GM12878 (cell line): Measurements from ENCODE around the gene CLNK. TPM values are rescaled to one million over a fixed set of nuclear protein-coding genes. Genes with fewer than 3 reads are reported as not detected.
A peak's percentile ranks its signal among the peaks of the same experiment; 100 is the strongest.

Source experiments
- BCL3 ChIP-seq: IDR thresholded peaks from 2 replicates; pipeline ENCODE4 v1.6.1; 2011; ENCODE audit warnings: borderline replicate concordance, low read depth, mild to moderate bottlenecking, moderate library complexity, low read length; ENCODE audit not compliant: insufficient read depth, poor library complexity, severe bottlenecking
- DPF2 ChIP-seq: fragments of 450-650 bp; IDR thresholded peaks from 2 replicates; pipeline ENCODE4 v1.6.1; 2017; ENCODE audit warnings: mild to moderate bottlenecking
- EP300 ChIP-seq, 2 experiments: fragments of 150-350 bp in 1 of 2; IDR thresholded peaks; 2 replicates each; pipeline ENCODE4 v1.6.1; 2011 to 2012; ENCODE audit warnings: low read depth in 2 of 2, low read length in 2 of 2, borderline replicate concordance in 1 of 2, improper control_type of control experiment in 1 of 2, inconsistent platforms in 1 of 2; ENCODE audit not compliant: control insufficient read depth in 1 of 2
- EZH2 ChIP-seq: IDR thresholded peaks from 2 replicates; pipeline ENCODE4 v1.6.1; 2012; ENCODE audit warnings: low read depth, mild to moderate bottlenecking, control low read depth, inconsistent platforms, low read length, borderline replicate concordance; ENCODE audit not compliant: control insufficient read depth
- FOXM1 ChIP-seq: IDR thresholded peaks from 2 replicates; pipeline ENCODE4 v1.6.1; 2012; ENCODE audit warnings: low read depth, mild to moderate bottlenecking, inconsistent platforms, low read length, moderate library complexity
- GABPA ChIP-seq: IDR thresholded peaks from 2 replicates; pipeline ENCODE4 v1.6.1; 2014; ENCODE audit warnings: antibody characterized with exemption, low read depth, mild to moderate bottlenecking, inconsistent platforms
- JUNB ChIP-seq: IDR thresholded peaks from 2 replicates; pipeline ENCODE4 v1.6.1; 2016; ENCODE audit warnings: antibody characterized with exemption, mild to moderate bottlenecking
- MAX ChIP-seq: IDR thresholded peaks from 2 replicates; pipeline ENCODE4 v1.6.1; 2012; ENCODE audit warnings: low read depth, low read length, improper control_type of control experiment
- NFIC ChIP-seq: IDR thresholded peaks from 2 replicates; pipeline ENCODE4 v1.6.1; 2012; ENCODE audit warnings: low read depth, mild to moderate bottlenecking, inconsistent platforms, low read length, moderate library complexity
- NFXL1 ChIP-seq: fragments of 450-650 bp; IDR thresholded peaks from 2 replicates; pipeline ENCODE4 v1.6.1; 2017; ENCODE audit warnings: antibody characterized with exemption, mild to moderate bottlenecking, borderline replicate concordance
- NFYB ChIP-seq: IDR thresholded peaks from 2 replicates; pipeline ENCODE4 v1.6.1; 2011; ENCODE audit warnings: low read depth, mild to moderate bottlenecking, low read length, improper control_type of control experiment, moderate library complexity; ENCODE audit not compliant: insufficient read depth
- PKNOX1 ChIP-seq: fragments of 450-650 bp; IDR thresholded peaks from 2 replicates; pipeline ENCODE4 v1.6.1; 2016; ENCODE audit warnings: mild to moderate bottlenecking
- RCOR1 ChIP-seq: conservative IDR thresholded peaks from 2 replicates; pipeline ENCODE4 v1.6.1; 2012; ENCODE audit warnings: low read depth, low read length, improper control_type of control experiment
- SMARCA5 ChIP-seq: fragments of 450-650 bp; IDR thresholded peaks from 2 replicates; pipeline ENCODE4 v1.6.1; 2017; ENCODE audit warnings: mild to moderate bottlenecking
- SP1 ChIP-seq: IDR thresholded peaks from one replicate; pipeline ENCODE4 v1.6.1; 2011; ENCODE audit warnings: low read depth, low read length
- SREBF2 ChIP-seq: IDR thresholded peaks from 2 replicates; pipeline ENCODE4 v1.6.1; 2012; ENCODE audit warnings: mild to moderate bottlenecking, low read length
- SUZ12 ChIP-seq: fragments of 200-600 bp; sonication (generic); IDR thresholded peaks from one replicate; pipeline ENCODE4 v1.6.1; 2018; ENCODE audit warnings: antibody characterized with exemption, mild to moderate bottlenecking; ENCODE audit not compliant: unreplicated experiment
- TARDBP ChIP-seq: IDR thresholded peaks from 2 replicates; pipeline ENCODE4 v1.6.1; 2016; ENCODE audit warnings: borderline replicate concordance
- TBL1XR1 ChIP-seq: IDR thresholded peaks from 2 replicates; pipeline ENCODE4 v1.6.1; 2012; ENCODE audit warnings: low read depth, low read length, improper control_type of control experiment
- polyA plus RNA-seq, 11 experiments: library from polyadenylated mRNA; depleted of rRNA in 4 of 11; unstranded in 6 of 11; stranded (reverse) in 5 of 11; fragments of >200 nt; fragmentation: Nextera tagmentation in 4 of 11; fragmentation: Illumina TruSeq in 1 of 11; extraction: Ambion mirVana in 4 of 11; extraction: Trizol in 1 of 11; gene quantifications; 1 replicate in 1 of 11; 2 replicates in 10 of 11; pipeline versions ENCODE4 v1.2.1 to v1.2.3, GENCODE V29; 2011 to 2016; ENCODE audit warnings: inconsistent platforms in 2 of 11, missing spikeins in 2 of 11, low read depth in 1 of 11
- total RNA-seq, 4 experiments: library from RNA; depleted of rRNA in 3 of 4; stranded (reverse); fragments of >200 nt in 3 of 4; fragmentation: Illumina TruSeq in 1 of 4; extraction: Trizol in 1 of 4; gene quantifications; 2 replicates each; pipeline versions ENCODE4 v1.2.1 to v1.2.3, GENCODE V29; 2013 to 2021
- TF ChIP-seq, protein P1 (sequence below): fragments of 450-650 bp; IDR thresholded peaks from 2 replicates; pipeline ENCODE4 v1.6.1; 2017; ENCODE audit warnings: mild to moderate bottlenecking, moderate library complexity
- TF ChIP-seq, protein P2 (sequence below): fragments of 450-650 bp; formaldehyde crosslinking; IDR thresholded peaks from 2 replicates; pipeline ENCODE4 v1.5.0; 2022; ENCODE audit warnings: mild to moderate bottlenecking, missing genetic modification characterization

Gene CLNK
- total and polyA plus RNA-seq, 10 of the 15 experiments (the other 5 are each of a cell fraction or from before 2014, with no cell fraction given), result 2.1 to 14.3 (median 2.7) TPM

DNA sequence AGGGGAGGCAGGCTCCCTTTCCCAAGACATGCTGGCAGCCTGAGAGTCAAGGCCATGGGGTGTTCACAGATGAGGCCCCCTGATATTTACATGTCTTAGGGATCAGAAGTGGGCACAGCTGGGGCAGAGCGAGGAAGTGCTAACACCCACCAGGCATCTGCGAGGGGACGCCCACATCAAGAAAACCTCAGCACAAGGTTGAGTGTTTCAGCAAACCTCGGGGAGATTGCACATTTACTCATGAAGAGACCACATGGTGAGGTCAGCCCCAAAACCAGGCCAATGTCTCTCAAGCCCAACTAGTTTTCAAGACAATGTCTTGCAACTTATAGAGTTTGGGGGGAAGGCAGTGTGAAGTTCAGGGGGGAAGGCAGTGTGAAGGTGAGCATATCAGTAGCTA is 55.2 kb downstream of the CLNK start (continued):
- TF ChIP-seq PKNOX1, result no peak
- TF ChIP-seq DPF2, result 0 out of 2 replicates have a peak, but pooled peaks have one; percentile 42
- TF ChIP-seq JUNB, result no peak; the same call in 1 of the 2 replicates
- no peak for TF ChIP-seq NFXL1
- no peak for TF ChIP-seq NFYB
- TF ChIP-seq RCOR1, result no peak
- TF ChIP-seq SMARCA5, result no peak
- no peak for TF ChIP-seq EP300 (IDR thresholded peaks at IDR 0.05; ENCODE audit: borderline replicate concordance in 1 of 2, control insufficient read depth in 1 of 2, low read depth in 2 of 2, low read length in 2 of 2)
- TF ChIP-seq, protein P1, sequence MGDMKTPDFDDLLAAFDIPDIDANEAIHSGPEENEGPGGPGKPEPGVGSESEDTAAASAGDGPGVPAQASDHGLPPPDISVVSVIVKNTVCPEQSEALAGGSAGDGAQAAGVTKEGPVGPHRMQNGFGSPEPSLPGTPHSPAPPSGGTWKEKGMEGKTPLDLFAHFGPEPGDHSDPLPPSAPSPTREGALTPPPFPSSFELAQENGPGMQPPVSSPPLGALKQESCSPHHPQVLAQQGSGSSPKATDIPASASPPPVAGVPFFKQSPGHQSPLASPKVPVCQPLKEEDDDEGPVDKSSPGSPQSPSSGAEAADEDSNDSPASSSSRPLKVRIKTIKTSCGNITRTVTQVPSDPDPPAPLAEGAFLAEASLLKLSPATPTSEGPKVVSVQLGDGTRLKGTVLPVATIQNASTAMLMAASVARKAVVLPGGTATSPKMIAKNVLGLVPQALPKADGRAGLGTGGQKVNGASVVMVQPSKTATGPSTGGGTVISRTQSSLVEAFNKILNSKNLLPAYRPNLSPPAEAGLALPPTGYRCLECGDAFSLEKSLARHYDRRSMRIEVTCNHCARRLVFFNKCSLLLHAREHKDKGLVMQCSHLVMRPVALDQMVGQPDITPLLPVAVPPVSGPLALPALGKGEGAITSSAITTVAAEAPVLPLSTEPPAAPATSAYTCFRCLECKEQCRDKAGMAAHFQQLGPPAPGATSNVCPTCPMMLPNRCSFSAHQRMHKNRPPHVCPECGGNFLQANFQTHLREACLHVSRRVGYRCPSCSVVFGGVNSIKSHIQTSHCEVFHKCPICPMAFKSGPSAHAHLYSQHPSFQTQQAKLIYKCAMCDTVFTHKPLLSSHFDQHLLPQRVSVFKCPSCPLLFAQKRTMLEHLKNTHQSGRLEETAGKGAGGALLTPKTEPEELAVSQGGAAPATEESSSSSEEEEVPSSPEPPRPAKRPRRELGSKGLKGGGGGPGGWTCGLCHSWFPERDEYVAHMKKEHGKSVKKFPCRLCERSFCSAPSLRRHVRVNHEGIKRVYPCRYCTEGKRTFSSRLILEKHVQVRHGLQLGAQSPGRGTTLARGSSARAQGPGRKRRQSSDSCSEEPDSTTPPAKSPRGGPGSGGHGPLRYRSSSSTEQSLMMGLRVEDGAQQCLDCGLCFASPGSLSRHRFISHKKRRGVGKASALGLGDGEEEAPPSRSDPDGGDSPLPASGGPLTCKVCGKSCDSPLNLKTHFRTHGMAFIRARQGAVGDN, result peak; percentile 73
- TF ChIP-seq SUZ12, result no peak
- TF ChIP-seq NFIC, result peak; percentile 60; the same call in 1 of the 2 replicates
- TF ChIP-seq SP1, result no peak
- TF ChIP-seq TBL1XR1, result no peak
- peak; percentile 35 for TF ChIP-seq BCL3
- TF ChIP-seq TARDBP, result no peak
- TF ChIP-seq FOXM1, result peak; percentile 71; the same call in 1 of the 2 replicates
- TF ChIP-seq, protein P2, sequence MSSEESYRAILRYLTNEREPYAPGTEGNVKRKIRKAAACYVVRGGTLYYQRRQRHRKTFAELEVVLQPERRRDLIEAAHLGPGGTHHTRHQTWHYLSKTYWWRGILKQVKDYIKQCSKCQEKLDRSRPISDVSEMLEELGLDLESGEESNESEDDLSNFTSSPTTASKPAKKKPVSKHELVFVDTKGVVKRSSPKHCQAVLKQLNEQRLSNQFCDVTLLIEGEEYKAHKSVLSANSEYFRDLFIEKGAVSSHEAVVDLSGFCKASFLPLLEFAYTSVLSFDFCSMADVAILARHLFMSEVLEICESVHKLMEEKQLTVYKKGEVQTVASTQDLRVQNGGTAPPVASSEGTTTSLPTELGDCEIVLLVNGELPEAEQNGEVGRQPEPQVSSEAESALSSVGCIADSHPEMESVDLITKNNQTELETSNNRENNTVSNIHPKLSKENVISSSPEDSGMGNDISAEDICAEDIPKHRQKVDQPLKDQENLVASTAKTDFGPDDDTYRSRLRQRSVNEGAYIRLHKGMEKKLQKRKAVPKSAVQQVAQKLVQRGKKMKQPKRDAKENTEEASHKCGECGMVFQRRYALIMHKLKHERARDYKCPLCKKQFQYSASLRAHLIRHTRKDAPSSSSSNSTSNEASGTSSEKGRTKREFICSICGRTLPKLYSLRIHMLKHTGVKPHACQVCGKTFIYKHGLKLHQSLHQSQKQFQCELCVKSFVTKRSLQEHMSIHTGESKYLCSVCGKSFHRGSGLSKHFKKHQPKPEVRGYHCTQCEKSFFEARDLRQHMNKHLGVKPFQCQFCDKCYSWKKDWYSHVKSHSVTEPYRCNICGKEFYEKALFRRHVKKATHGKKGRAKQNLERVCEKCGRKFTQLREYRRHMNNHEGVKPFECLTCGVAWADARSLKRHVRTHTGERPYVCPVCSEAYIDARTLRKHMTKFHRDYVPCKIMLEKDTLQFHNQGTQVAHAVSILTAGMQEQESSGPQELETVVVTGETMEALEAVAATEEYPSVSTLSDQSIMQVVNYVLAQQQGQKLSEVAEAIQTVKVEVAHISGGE (CRISPR knock-in tag), result no peak
- TF ChIP-seq MAX, result no peak
- no peak for TF ChIP-seq GABPA
- TF ChIP-seq SREBF2, result no peak
- no peak for TF ChIP-seq EZH2
